Epithelial cell of esophagus (primary cell): Measurements from ENCODE around the gene KRTAP2-4.
"Not testable (repeated sequence)": the region's sequence is repeated elsewhere in the genome, so short reads cannot be mapped to it uniquely, and the experiment has no call there.

Experiments
- DNase-seq: peaks from one replicate; pipeline ENCODE4 v3.0.0; 2010; ENCODE audit warnings: low read depth
- H3K4me3 ChIP-seq: 2 replicates; pipeline ENCODE4 v1.5.1; 2011; ENCODE audit warnings: mild to moderate bottlenecking, low read length, control low read depth
- TF ChIP-seq, protein P1 (sequence below): IDR thresholded peaks from 2 replicates; pipeline ENCODE4 v1.5.1; 2011; ENCODE audit warnings: low read depth, mild to moderate bottlenecking, low read length, control low read depth, inconsistent platforms; ENCODE audit not compliant: insufficient read depth; ENCODE audit errors: missing control alignments

Gene KRTAP2-4

DNA sequence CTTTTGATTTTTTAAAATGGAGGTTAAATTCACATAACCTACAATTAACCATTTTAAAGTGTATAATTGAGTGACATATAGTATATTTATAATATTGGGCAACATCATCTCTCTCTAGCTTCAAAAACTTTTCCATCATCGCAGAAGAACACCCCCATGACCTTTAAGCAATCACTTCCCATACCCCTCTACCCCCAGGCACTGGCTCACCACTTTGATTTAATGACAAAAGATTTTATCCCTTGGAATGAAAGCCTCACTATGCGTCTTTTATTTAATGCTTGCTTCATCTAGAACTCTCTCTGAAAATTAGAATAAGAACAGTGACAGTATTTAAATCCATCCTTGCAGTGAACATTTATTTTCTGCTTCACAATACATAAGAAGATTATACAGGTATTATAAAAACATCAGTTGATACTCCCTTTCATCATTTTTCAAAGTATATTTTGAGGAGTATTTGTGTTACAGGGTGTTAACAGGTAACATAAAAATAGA lies 27.8 kb downstream of the KRTAP2-4 start:
- TF ChIP-seq, protein P1, sequence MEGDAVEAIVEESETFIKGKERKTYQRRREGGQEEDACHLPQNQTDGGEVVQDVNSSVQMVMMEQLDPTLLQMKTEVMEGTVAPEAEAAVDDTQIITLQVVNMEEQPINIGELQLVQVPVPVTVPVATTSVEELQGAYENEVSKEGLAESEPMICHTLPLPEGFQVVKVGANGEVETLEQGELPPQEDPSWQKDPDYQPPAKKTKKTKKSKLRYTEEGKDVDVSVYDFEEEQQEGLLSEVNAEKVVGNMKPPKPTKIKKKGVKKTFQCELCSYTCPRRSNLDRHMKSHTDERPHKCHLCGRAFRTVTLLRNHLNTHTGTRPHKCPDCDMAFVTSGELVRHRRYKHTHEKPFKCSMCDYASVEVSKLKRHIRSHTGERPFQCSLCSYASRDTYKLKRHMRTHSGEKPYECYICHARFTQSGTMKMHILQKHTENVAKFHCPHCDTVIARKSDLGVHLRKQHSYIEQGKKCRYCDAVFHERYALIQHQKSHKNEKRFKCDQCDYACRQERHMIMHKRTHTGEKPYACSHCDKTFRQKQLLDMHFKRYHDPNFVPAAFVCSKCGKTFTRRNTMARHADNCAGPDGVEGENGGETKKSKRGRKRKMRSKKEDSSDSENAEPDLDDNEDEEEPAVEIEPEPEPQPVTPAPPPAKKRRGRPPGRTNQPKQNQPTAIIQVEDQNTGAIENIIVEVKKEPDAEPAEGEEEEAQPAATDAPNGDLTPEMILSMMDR = no peak
- no peak overlapping the region for H3K4me3 ChIP-seq
- DNase-seq = no peak

DNA sequence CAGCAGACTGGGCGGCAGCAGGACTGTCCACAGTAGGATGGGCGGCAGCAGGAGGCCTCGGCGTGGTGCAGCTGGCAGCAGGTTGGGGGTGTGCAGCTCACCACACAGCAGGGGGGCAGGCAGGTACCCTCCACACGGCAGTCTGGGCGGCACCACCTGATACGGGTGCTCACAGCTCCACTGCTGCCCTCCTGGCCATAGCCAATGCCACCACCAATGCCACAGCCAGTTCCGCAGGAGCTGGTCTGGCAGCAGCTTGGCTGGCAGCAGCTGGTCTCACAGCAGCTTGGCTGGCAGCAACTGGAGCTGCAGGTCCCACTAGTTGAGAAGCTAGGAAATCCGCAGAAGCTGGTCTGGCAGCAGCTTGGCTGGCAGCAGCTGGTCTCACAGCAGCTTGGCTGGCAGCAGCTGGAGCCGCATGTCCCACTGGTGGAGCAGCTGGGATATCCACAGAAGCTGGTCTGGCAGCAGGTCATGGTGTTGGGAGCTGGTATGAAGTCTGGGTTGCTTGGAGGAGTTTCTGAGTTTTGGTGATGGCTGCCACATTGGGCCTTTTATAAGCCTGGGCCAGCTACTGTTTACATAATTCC lies 31.2 kb downstream of the KRTAP2-4 start, which contains the start of gene KRTAP1-3:
Gene KRTAP1-3, minus strand, starts transcription at position 529 of the 590 bp plus-strand sequence. Its CDS starts 53 bp downstream, at position 476.
- not testable (repeated sequence) for DNase-seq, H3K4me3 ChIP-seq

DNA sequence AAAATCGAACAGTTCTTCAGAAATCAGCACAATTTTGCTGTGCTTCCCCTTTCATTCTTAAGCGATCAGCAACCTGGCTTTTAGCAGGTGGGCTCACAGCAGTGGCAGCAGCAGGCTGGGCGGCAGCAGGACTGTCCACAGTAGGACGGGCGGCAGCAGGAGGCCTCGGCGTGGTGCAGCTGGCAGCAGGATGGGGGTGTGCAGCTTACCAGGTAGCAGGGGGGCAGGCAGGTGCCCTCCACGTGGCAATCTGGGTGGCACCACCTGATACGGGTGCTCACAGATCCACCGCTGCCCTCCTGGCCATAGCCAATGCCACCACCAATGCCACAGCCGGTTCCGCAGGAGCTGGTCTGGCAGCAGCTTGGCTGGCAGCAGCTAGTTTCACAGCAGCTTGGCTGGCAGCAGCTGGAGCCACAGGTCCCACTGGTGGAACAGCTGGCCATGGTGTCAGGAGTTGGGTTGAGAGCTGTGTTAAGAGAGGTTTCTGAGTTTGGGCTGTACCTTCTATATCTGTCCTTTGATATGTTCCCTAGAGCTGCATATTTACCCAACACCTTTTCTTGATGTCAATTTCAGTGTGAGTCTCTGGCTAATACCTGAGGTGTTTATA lies 35.9 kb downstream of the KRTAP2-4 start, which contains the start of gene KRTAP1-4:
Gene KRTAP1-4, minus strand, starts transcription at position 563 of the 613 bp plus-strand sequence. Its CDS starts 117 bp downstream, at position 446.
- H3K4me3 ChIP-seq = no peak within 1 kb of the TSS
- DNase-seq = no peak
- TF ChIP-seq, protein P1 = no peak

DNA sequence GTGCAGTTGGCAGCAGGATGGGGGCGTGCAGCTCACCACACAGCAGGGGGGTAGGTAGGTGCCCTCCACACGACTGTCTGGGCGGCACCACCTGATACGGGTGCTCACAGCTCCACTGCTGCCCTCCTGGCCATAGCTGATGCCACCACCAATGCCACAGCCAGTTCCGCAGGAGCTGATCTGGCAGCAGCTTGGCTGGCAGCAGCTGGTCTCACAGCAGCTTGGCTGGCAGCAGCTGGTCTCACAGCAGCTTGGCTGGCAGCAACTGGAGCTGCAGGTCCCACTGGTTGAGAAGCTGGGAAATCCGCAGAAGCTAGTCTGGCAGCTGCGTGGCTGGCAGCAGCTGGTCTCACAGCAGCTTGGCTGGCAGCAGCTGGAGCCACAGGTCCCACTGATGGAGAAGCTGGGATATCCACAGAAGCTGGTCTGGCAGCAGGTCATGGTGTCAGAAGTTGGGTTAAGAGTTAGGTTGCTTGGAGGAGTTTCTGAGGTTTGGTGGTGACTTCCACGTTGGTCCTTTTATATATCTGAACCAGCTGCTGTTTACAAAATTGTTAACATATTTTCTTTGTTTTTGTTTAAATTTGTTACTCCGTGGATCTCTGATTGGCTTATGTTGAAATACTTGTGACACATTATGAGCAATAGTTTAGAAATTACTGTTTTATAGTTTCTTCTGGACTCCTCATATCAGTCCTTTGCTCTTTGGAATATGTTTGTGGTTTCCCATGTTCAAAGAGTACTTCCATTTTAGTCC lies 38.8 kb downstream of the KRTAP2-4 start, which contains the start of gene KRTAP1-5:
Gene KRTAP1-5, minus strand, starts transcription at position 494 of the 757 bp plus-strand sequence. Its CDS starts 53 bp downstream, at position 441.
- TF ChIP-seq, protein P1 = no peak
- H3K4me3 ChIP-seq = no peak within 1 kb of the TSS
- peak; percentile 34 for DNase-seq

DNA sequence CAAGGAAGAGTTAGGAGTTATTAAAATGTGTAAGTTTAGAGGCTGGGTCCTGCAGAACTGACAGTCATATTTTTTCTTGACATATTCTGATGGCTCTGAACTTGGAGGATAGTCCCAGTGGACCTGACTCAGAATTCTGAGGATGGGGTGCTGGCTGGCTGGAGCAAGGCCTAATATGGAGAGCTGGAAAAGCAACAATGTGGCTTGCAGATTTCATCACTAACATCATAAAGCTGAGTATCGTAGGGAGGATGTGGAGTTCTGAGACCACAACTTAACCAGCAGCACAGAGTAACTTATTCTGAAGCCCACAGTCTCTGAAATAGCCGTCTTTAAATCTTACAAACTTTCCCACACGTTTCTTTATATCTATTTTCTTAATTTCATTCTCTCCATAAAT lies 41.0 kb downstream of the KRTAP2-4 start:
- TF ChIP-seq, protein P1 = no peak
- DNase-seq = no peak
- H3K4me3 ChIP-seq = no peak overlapping the region

DNA sequence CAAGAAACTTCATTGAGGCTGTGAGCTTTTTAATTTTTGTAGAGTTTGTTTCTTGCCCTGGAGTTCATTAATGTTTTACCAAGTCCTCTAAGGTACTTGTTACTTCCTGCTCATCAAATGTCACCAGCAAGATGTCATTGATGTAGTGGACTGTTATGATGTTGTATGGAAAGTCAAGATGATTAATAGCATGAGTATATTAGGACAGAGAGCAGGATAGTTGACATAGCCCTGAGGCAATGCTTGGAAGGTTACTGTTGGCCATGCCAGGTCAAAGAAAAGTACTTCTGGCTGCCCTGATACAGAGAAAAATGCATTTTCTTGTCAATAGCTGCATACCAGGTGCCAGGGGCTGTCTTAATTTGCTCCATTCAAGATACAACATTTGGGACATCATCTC lies 45.3 kb downstream of the KRTAP2-4 start:
- TF ChIP-seq, protein P1 = no peak
- no peak for DNase-seq
- H3K4me3 ChIP-seq = no peak overlapping the region

DNA sequence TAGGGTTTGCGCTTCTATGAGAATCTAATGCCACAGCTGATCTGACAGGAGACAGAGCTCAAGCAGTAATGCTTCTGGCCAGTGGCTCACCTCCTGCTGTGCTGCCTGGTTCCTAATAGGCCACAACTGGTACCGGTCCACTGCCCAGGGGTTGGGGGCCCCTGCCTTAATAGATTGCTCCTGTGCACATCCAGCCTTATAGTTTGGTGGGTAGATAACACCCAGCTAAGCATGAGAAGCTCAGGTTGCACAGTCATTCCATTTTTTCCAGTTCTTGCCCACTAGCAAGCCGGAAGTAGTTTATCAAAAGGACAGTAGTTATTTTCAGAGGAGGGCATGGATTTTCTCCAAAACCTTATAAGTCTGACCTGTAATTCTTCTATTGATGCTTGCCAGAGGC lies 46.3 kb downstream of the KRTAP2-4 start:
- H3K4me3 ChIP-seq = no peak overlapping the region
- no peak for DNase-seq
- TF ChIP-seq, protein P1 = no peak
